RWPE2 (cell line): ENCODE measurements around the gene RAD51D.

ENCODE experiments used
- ATAC-seq: fragments of 200-7000 bp; cut with Tn5 transposase; 3 replicates; pipeline ENCODE4 v1.9.1; 2021; ENCODE audit warnings: low read depth
- DNase-seq: peaks from one replicate; pipeline ENCODE4 v3.0.0-alpha.2; 2020; ENCODE audit warnings: low spot score
- H3K27ac ChIP-seq: fragments of 450-650 bp; 2 replicates; pipeline ENCODE4 v1.5.1; 2017; ENCODE audit warnings: mild to moderate bottlenecking; ENCODE audit not compliant: poor library complexity, severe bottlenecking
- H3K27me3 ChIP-seq: fragments of 250-450 bp; sonication (Bioruptor Pico); 2 replicates; pipeline ENCODE4 v1.5.1; 2021; ENCODE audit warnings: mild to moderate bottlenecking, moderate library complexity; ENCODE audit not compliant: insufficient read depth, poor library complexity, severe bottlenecking
- H3K36me3 ChIP-seq: fragments of 250-450 bp; sonication (Bioruptor Pico); 2 replicates; pipeline ENCODE4 v1.5.1; 2020; ENCODE audit warnings: low read depth, mild to moderate bottlenecking, moderate library complexity
- H3K4me1 ChIP-seq: fragments of 250-450 bp; sonication (Bioruptor Pico); 2 replicates; pipeline ENCODE4 v1.5.1; 2021; ENCODE audit warnings: mild to moderate bottlenecking, moderate library complexity; ENCODE audit not compliant: insufficient read depth, poor library complexity, severe bottlenecking
- H3K4me3 ChIP-seq: fragments of 250-450 bp; sonication (Bioruptor Pico); 2 replicates; pipeline ENCODE4 v1.5.1; 2021; ENCODE audit warnings: mild to moderate bottlenecking, moderate library complexity; ENCODE audit not compliant: severe bottlenecking
- H3K9me3 ChIP-seq: fragments of 250-450 bp; sonication (Bioruptor Pico); 2 replicates; pipeline ENCODE4 v1.5.1; 2021; ENCODE audit warnings: mild to moderate bottlenecking, moderate library complexity; ENCODE audit not compliant: severe bottlenecking
- CTCF ChIP-seq: fragments of 450-650 bp; IDR thresholded peaks from one replicate; pipeline ENCODE4 v1.5.1; 2017; ENCODE audit warnings: mild to moderate bottlenecking, moderate library complexity; ENCODE audit not compliant: poor library complexity, severe bottlenecking

The RAD51D gene

GRCh38 chr17:35088881-35089585 is 30.6 kb downstream of the RAD51D start:
- peak overlapping the region; percentile 96 for H3K27ac ChIP-seq
- H3K36me3 ChIP-seq = no peaks in the 10 kb centered on the region
- DNase-seq (peak; percentile 76), ATAC-seq (peak; percentile 59)
- H3K27me3 ChIP-seq = no peaks in the 10 kb centered on the region
- H3K4me1 ChIP-seq = peaks cover 40% of the 10 kb centered on the region
- peak; percentile 94 for TF ChIP-seq CTCF
- H3K4me3 ChIP-seq = peak overlapping the region; percentile 94
- no peaks in the 10 kb centered on the region for H3K9me3 ChIP-seq

GRCh38 chr17:35088356-35088880 is 31.2 kb downstream of the RAD51D start:
- Histone ChIP-seq H3K4me1 (peaks cover 46% of the 10 kb centered on the region), H3K9me3 (no peaks in the 10 kb centered on the region), H3K27ac (peak overlapping the region; percentile 96), H3K36me3 (no peaks in the 10 kb centered on the region), H3K27me3 (no peaks in the 10 kb centered on the region), H3K4me3 (peak overlapping the region; percentile 94)
- ATAC-seq (peak; percentile 28), DNase-seq (no peak)
- no peak for TF ChIP-seq CTCF

- no peaks in the 10 kb centered on the region for H3K36me3 ChIP-seq
- DNase-seq (no peak), ATAC-seq (peak; percentile 1; the same call in 2 of the 3 replicates)
- no peaks in the 10 kb centered on the region for H3K27me3 ChIP-seq
- no peak for TF ChIP-seq CTCF
- H3K9me3 ChIP-seq = no peaks in the 10 kb centered on the region
- H3K4me3 ChIP-seq = peak overlapping the region; percentile 94
- H3K4me1 ChIP-seq = peaks cover 52% of the 10 kb centered on the region
- H3K27ac ChIP-seq = peak overlapping the region; percentile 96
Measured at GRCh38 chr17:35087731-35088355, 31.8 kb downstream of the RAD51D start.

- TF ChIP-seq CTCF = no peak
- H3K4me1 ChIP-seq = peaks cover 60% of the 10 kb centered on the region
Measured at GRCh38 chr17:35086931-35087573, 32.6 kb downstream of the RAD51D start.

More at GRCh38 chr17:35086931-35087573, 32.6 kb downstream of the RAD51D start:
- DNase-seq = no peak
- Histone ChIP-seq H3K27ac (peak overlapping the region; percentile 96), H3K36me3 (no peaks in the 10 kb centered on the region), H3K27me3 (no peaks in the 10 kb centered on the region), H3K9me3 (no peaks in the 10 kb centered on the region), H3K4me3 (peak overlapping the region; percentile 94)
- no peak for ATAC-seq
